NCI-H2107 treated with DMSO at 0.1 percent for 48 hours (cell line): ENCODE data around the gene PDE6G.
"Not testable (repeated sequence)": the region's sequence is repeated elsewhere in the genome, so short reads cannot be mapped to it uniquely, and the experiment has no call there.

Source experiments
- DNase-seq: peaks from one replicate; lab custom pipeline; 2025; ENCODE audit not compliant: unreplicated experiment; lab: John Stamatoyannopoulos, UW

Gene PDE6G

DNA sequence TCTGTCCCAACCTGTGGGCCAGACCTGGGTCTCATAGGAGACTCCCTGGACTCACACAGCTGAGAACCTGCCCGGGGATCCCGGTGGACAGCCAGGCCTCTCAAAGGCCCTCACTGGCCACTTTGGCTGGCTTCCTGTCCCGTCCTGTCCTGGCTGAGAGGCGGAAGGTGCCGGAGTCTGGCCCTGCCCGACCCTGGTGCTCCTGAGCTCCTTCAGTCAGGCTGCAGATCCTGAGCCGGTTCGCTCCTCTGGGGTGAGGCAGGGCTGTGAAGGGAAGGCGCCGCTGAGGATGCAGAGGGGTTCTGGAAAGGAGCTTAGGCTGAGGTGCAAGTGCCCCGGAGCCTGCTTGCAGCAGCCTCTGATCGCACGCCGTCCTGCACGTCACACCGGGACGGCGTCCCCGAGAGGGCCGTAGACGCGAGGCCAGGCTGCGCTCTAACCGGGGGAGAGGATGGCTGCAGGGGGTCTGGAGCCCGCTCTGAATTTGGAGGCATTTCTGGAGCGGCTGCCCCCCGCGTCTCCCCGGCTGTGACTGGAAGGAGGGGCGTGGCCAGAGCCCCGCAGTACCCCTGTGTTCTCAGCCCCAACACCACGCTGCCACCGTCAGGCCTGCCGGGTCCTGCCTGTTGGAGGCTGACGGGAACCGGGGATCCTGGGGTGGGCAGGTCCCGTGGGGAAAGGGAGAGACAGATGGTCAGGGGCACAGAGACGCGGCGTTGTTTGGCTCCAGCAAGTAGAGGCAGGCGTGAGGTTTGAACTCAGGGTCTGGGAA, 31.6 kb upstream of the PDE6G start:
- no peak for DNase-seq

DNA sequence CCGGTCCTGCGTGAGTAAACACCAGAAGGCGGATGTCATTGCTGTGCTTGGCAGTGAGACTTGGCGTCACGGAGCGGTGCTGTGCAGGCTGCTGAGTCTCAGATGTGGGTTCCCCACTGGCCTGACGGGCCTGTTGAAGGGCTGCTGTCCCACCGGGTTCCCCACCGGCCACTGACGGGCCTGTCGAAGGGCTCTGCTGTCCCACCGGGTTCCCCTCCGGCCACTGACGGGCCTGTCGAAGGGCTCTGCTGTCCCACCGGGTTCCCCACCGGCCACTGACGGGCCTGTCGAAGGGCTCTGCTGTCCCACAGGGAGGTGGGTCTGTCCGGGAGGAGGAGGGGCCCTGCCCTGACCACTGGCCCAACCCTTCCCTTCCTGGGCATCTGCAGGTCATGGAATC, 30.3 kb upstream of the PDE6G start:
- no peak for DNase-seq

DNA sequence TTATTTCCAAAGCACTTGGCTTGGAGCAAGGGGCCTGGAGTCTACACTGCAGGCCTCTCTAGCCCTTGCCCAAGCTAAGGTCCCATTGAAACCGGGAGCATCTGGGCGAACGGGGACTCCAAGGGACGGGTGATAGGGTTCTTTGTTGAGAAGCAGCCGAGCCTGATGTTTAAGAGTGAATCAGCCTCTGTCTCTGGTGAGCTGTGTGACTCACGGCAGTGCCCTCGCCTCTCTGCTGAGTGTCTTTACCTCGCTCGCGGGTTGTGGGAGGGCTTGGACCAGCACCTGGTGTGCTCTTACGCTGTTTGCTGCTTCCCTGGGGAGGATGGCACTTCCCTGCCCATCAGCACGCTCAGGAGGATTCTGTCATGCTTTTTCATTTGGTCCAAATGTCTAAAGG, 28.8 kb upstream of the PDE6G start:
- DNase-seq: no peak

DNA sequence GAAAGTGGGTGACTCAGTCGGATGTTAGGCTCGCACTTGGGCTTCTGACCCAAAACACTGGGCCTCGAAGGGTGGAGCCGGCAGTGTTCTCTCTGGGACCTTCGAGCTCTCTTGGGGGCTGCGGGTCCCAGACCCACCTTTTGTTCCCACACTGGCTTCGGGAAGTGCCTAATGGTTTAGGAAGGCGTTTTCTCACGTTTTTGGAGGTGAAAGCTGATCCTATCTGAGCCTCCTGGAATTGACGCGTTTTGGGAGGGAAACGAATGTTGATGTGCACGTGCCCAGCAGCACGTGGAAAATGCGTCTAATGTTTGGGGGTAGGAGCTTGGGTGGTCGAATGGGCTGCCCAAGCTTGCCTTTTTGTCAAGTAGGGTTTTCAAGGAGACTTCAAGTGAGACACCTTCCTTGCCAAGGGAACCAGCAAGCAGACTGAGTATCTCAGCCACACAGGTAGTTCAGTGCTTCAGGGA, 28.1 kb upstream of the PDE6G start:
- DNase-seq: no peak

DNA sequence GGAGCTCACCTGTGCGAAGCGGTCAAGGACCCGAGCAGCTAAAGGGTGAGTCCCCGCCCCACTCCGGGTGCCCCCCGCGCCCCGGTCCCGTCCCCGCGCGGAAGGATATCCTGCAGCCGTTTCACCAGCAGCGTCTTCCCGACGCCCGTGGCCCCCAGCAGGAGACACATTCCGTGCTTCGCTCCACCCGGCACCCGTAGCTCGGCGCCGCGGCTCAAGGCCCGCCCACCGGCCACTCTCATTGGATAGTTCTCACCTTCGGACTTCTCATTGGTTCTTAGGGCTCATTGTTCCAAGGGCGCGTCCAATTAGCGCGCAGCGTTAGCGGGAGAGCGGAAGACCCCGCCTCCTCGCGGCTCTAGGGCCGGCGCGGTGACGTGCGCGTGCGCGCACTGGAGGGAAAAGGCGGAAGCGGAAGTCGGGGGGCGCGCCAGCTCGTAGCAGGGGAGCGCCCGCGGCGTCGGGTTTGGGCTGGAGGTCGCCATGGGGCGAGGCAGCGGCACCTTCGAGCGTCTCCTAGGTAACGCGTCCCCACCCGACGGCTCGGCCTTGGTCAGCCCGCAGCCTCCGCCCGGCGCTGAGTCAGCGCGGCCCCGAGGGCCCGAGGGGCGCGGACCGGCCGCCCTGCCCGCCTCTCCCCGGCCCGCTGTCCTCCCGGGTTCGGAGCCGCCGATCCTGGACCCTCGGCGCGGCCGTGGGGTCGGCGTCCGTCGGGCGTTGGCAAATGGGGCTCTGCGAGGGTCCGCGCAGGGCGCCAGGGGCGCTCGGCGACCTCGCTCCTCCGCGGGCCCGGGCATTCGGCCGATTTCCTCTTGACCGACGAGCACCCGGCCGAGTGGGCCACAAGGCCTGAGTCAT, 27.5 kb upstream of the PDE6G start, which contains the start of the genes ARL16 and HGS:
Gene ARL16, minus strand, starts transcription at position 214 of the 858 bp plus-strand sequence. Its CDS starts 44 bp downstream, at position 170.
Gene HGS, plus strand, starts transcription at position 428 of the 858 bp plus-strand sequence. Its CDS starts 56 bp downstream, at position 484.
- DNase-seq: peak; percentile 92

- DNase-seq: no peak
Measured at GRCh38 chr17:81683208-81683583, 26.9 kb upstream of the PDE6G start.

DNA sequence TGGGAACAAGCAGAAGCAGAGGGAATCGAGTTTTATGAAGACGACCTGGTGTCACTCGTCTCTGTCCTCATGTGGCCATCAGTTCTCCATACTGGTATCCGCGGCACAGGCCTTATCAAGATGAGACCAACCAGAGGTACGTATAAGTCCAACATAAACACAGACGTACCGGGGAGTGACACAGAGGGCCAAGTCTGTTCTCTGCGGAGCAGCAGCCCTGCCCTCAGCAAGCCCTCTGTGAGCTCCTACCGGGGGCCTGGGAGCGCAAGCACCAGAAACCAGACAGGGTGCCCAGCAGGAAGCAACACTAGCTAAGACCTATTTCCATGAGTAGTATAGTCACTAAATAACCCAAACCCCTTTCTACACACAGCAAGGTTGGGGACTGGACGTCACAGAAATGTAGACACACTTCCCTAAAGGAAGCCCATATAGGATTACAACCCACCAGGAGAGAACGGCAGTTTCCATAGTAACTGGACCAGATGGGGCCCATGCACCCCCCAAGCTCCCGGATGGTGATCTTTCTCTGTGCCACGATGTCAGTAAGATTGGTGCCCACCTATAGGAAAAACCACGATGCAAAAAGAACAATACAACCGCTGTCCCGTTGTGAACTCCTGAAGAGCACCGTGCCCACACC, 26.3 kb upstream of the PDE6G start:
- no peak for DNase-seq

DNA sequence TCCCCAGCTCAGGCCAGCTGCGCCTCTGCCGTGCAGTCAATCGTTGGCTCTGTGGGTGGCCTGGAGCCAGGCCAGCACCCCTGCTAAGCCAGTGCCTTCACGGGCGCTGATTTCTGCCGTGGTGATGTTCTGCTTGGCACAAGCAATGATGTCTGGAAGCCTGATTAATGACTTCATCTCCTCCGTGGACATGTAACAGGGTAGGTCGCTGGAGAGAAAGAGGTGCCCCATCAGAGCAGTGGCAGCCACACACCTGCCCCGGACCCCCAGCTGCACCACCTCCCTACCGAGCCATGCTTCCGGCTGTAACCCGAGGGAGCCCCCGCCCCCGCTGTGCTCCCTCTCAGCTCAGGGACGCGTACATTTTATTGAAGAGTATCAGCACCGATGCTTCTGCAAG, 25.3 kb upstream of the PDE6G start:
- DNase-seq: peak; percentile 39

DNA sequence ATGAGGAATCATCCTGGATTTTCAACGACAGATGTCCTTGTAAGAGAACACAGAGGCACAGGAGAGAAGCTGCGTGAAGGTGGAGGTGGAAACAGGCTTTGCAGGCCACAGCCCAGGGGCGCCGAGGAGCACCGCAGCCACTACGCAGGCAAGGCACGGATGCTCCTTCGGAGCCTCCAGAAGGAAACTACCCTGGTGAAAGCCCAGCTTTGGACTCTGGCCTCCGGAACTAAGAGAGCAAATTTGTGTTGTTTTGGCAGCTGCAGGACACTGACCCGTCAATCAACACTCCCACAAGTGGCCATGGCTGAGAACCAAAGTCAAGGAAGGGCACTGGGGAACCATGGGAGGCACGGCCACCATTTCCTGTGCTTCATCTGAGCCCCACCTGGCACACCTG, 23.8 kb upstream of the PDE6G start:
- DNase-seq: no peak

GRCh38 chr17:81676906-81677305, 20.6 kb upstream of the PDE6G start:
- no peak for DNase-seq

DNA sequence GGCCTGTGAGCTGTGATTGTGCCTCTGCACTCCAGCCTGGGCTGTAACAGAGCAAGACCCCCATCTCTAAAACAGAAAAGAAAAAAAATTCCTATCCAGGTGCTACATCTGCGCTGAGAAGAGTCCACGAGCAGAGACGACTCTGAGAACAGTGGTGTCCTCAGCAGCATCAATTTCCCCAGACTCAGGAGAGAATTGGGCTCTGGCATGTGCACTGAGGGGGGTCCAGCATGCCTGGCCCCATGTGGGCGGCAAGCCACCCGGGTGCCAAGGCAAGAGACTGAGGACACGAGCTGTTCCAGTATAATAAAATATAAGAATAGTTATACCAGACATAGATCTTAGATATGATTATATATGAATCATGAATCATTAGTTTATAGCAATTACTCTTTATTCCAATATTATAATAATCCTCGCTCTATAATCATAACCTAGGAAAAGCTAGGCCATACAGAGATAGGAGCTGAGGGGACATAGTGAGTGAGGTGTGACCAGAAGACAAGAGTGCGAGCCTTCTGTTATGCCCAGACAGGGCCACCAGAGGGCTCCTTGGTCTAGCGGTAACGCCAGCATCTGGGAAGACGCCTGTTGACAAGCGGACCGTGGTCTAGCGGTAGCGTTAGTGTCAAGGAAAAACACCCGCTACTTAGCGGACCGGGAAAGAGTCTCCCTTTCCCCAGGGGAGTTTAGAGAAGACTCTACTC, 19.3 kb upstream of the PDE6G start:
- not testable (repeated sequence) for DNase-seq

GRCh38 chr17:81673561-81674258, 17.4 kb upstream of the PDE6G start:
- no peak for DNase-seq

DNA sequence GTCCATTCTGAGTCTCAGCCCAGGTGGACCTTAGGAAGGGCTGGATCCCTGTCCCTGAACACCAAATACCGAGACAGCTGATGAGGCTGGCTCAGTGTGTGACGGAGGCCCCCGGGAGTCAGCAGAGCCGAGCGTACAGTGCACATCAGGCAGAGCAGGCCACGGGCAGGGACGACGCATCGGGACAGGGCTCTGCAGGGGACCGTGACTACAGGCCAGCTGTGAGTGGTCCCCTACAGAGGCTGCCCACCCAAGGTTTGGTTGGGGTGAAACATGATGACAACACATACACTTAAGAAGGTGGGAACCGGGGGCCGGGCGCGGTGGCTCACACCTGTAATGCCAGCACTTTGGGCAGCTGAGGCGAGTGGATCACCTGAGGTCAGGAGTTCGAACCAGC, 16.6 kb upstream of the PDE6G start:
- DNase-seq: no peak

GRCh38 chr17:81672504-81672903, 16.2 kb upstream of the PDE6G start:
- no peak for DNase-seq

DNA sequence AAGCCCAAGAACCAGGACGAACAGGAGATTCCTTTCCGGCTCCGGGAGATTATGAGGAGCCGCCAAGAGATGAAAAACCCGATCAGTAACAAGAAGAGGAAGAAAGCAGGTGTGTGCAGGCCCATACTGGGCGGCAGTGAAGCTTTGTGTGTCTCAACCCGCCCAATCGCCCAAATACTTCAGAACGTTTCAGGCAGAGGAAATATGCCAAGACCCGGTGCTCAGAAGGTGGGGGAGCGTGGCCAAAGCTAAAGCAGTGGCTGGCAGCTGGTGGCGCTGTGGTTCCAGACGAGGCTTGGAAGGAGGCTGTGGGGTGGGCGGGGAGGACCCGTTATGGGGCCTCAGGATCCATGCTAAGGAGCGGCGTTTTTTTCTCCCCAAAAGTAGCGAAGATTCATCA, 11.4 kb upstream of the PDE6G start:
- no peak for DNase-seq

GRCh38 chr17:81666342-81667191, 10.2 kb upstream of the PDE6G start, which contains the start of the genes CCDC137 and OXLD1:
CCDC137 (plus strand) TSS chr17:81666737; CDS start chr17:81666767, 30 bp downstream.
OXLD1 (minus strand) TSS chr17:81666605; CDS start chr17:81666577, 28 bp downstream.
- peak; percentile 74 for DNase-seq

DNA sequence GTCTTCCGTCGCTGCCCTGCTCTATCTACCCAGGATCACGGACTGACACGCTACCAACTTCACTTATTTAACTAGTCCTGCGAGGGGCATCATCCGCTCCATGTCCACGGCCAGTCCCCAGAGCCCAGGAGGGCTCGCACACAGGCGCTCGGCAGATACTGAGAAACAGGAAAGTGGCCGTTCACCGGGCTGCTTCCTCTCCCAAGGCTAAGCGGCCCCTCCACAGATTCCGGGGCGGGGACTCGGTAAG, 9.7 kb upstream of the PDE6G start:
- no peak for DNase-seq

GRCh38 chr17:81665205-81666091, 9.1 kb upstream of the PDE6G start:
- DNase-seq: no peak
